ENCODE measurements around the gene CORIN.

CORIN gene

GRCh38 chr4:47837908-47838294 lies at the start of gene CORIN:
CORIN (minus strand) TSS chr4:47838067; CDS start chr4:47837949, 118 bp downstream.
- in situ Hi-C loops (cut with MboI; ENCODE audit: low pct_unique_long_range_greater_than_20kb, low sequenced_read_pairs, unreplicated experiment) = loop anchor here (25.0 kb wide), 1 partner anchor 126 kb away; no protein-coding TSS in a partner anchor
- TF ChIP-seq CTCF (IDR thresholded peaks at IDR 0.05; ENCODE audit: extremely low read depth, insufficient read depth, missing control alignments) = no peak
- no peak for DNase-seq (ENCODE audit: low spot score)

GRCh38 chr4:47882228-47882627 lies 44.4 kb upstream of the CORIN start:
- DNase-seq (ENCODE audit: low spot score) = no peak
- in situ Hi-C loops (cut with MboI; ENCODE audit: low pct_unique_long_range_greater_than_20kb, low sequenced_read_pairs, unreplicated experiment) = no loop called here
- TF ChIP-seq CTCF (IDR thresholded peaks at IDR 0.05; ENCODE audit: extremely low read depth, insufficient read depth, missing control alignments) = no peak

- TF ChIP-seq CTCF (IDR thresholded peaks at IDR 0.05; ENCODE audit: extremely low read depth, insufficient read depth, missing control alignments) = no peak
- no peak for DNase-seq (ENCODE audit: low spot score)
- in situ Hi-C loops (cut with MboI; ENCODE audit: low pct_unique_long_range_greater_than_20kb, low sequenced_read_pairs, unreplicated experiment) = no loop called here
Measured at GRCh38 chr4:47879458-47879857, 41.6 kb upstream of the CORIN start.

GRCh38 chr4:47876784-47877546 lies 39.1 kb upstream of the CORIN start:
- TF ChIP-seq CTCF (IDR thresholded peaks at IDR 0.05; ENCODE audit: extremely low read depth, insufficient read depth, missing control alignments) = no peak

GRCh38 chr4:47876310-47876709 lies 38.4 kb upstream of the CORIN start:
- no peak for TF ChIP-seq CTCF (IDR thresholded peaks at IDR 0.05; ENCODE audit: extremely low read depth, insufficient read depth, missing control alignments)
- no peak for DNase-seq (ENCODE audit: low spot score)
- in situ Hi-C loops (cut with MboI; ENCODE audit: low pct_unique_long_range_greater_than_20kb, low sequenced_read_pairs, unreplicated experiment) = no loop called here

More at GRCh38 chr4:47876784-47877546, 39.1 kb upstream of the CORIN start:
- DNase-seq (ENCODE audit: low spot score) = no peak
- in situ Hi-C loops (cut with MboI; ENCODE audit: low pct_unique_long_range_greater_than_20kb, low sequenced_read_pairs, unreplicated experiment) = no loop called here

- no peak for DNase-seq (ENCODE audit: low spot score)
- in situ Hi-C loops (cut with MboI; ENCODE audit: low pct_unique_long_range_greater_than_20kb, low sequenced_read_pairs, unreplicated experiment) = no loop called here
- TF ChIP-seq CTCF (IDR thresholded peaks at IDR 0.05; ENCODE audit: extremely low read depth, insufficient read depth, missing control alignments) = no peak
Measured at GRCh38 chr4:47873877-47874541, 36.1 kb upstream of the CORIN start.

Measured in GM13977 (cell line).